Cardiac septum (tissue), 1 donor: Measurements from ENCODE around the gene H2BK1. TPM values are rescaled to one million over a fixed set of nuclear protein-coding genes. Genes with fewer than 3 reads are reported as not detected.

ENCODE experiments used
- DNase-seq: peaks from one replicate; pipeline ENCODE4 v3.0.0-alpha.2; 2020; ENCODE audit warnings: low spot score
- intact Hi-C: fragments of 100-400 bp; cut with DNase I; formaldehyde crosslinking; loops from one replicate; pipeline ENCODE4 v1.14.0; 2022
- long read RNA-seq: library from polyadenylated mRNA; unstranded; transcript quantifications from one replicate; pipeline ENCODE4 v2.0.0, GENCODE V29; 2021
- total RNA-seq: library from RNA; stranded (reverse); fragmentation: NEBNext Ultra II Directional; extraction: Animal tissue kit (Norgen Biotek cat#: 25700); gene quantifications from one replicate; pipeline ENCODE4 v1.2.1, GENCODE V29; 2021
- donor health status: DM: no; HTN: no; CAD: no.

Gene H2BK1
- not detected for total RNA-seq
- long read RNA-seq: 0 reads

- DNase-seq: no peak
- intact Hi-C loops: no loop called here
Observed at GRCh38 chr7:151210087-151210854, at the start of gene H2BK1. Gene H2BK1, minus strand, starts transcription at chr7:151210488. Its CDS starts 170 bp downstream, at chr7:151210318.

DNA sequence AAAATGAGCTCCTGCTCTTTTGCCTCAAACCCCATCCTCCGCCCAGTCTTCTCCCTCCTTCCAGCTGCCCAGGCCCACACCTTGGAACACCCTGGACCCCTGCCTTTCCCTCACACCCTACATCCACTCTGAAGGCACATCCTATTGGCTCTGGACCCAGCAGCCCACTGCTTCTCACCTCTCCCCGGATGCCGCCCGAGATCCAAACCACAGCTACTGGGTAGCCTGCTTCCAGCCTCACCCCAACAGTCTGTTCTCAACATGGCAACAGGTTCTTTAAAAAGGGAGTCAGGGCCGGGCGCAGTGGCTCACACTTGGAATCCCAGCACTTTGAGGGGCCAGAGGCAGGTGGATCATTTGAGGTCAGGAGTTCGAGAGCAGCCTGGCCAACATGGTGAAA is 47.7 kb upstream of the H2BK1 start:
- intact Hi-C loops: no loop called here
- no peak for DNase-seq

GRCh38 chr7:151256410-151257045 is 46.2 kb upstream of the H2BK1 start:
- intact Hi-C loops: no loop called here
- no peak for DNase-seq

- intact Hi-C loops: no loop called here
- no peak for DNase-seq
Observed at GRCh38 chr7:151255390-151255789, 45.1 kb upstream of the H2BK1 start.

GRCh38 chr7:151254851-151255250 is 44.6 kb upstream of the H2BK1 start:
- intact Hi-C loops: no loop called here
- DNase-seq: no peak

GRCh38 chr7:151254316-151254715 is 44.0 kb upstream of the H2BK1 start:
- intact Hi-C loops: no loop called here
- DNase-seq: no peak

GRCh38 chr7:151252961-151253711 is 42.8 kb upstream of the H2BK1 start:
- no peak for DNase-seq
- intact Hi-C loops: no loop called here

DNA sequence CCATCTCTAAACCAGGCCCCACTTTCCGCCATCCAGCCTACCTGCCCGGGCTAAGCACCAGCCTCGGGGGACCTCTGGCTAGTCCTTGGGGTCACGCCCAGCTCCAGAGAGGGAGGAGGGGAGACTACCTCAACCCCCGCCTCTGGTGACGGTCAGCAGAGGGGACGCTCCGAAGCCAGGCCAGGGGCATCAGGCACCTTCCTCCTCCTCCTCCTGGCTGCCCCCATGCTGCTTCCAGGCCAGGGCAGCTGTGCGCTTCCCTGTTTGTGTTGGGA is 42.2 kb upstream of the H2BK1 start:
- no peak for DNase-seq
- intact Hi-C loops: no loop called here

GRCh38 chr7:151251689-151252560 is 41.6 kb upstream of the H2BK1 start:
- DNase-seq: peak; percentile 88
- intact Hi-C loops: no loop called here

GRCh38 chr7:151251328-151251688 is 41.0 kb upstream of the H2BK1 start:
- DNase-seq: no peak
- intact Hi-C loops: no loop called here

DNA sequence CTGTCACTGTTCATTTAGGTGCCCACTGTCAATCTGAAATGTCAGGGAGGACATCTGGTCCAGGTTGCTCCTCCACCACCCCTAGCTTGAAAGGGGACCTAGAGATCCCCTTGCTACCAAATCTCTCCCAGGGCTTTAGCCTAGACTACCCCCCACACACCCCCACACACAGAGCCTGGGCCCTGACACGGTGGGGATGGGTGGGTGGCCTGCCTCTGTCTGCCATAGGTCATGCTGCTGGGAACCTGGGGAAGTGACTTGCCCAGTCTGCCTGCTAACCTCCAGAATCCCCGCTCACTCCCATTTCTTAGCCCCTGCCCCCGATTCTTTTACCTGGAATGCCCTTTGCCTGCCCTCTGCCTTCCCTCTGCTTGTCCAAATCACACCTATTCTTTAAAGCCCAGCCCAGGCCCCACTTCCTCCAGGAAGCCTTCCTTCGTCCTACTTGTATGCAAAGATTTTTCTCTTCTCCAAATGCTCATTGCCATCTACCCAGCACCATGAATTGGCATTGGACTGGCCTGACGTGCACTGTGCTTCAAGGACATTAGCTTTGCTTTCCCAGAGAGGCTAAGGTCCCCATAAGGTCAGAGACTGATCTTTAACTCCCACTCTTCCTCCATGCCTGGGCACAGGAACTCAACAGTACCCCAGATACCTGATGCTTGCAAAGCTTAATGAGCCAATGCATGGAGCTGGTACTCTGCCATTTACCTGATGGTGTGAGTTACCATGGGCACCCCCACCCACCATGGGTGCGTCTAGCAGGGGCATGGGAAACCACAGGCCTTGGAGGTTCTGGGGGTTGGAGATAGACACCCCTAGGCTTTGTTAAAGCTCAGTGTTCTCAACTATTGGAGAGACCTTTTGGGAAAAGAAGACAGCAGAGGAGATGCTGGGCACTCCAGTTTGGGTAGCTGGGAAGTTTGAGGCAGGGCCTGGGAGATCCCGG is 40.2 kb upstream of the H2BK1 start:
- no peak for DNase-seq
- intact Hi-C loops: no loop called here

- no peak for DNase-seq
- intact Hi-C loops: loop anchor here (2.0 kb wide), 1 partner anchor 17 kb away; the partner anchor contains the start of gene CHPF2
Observed at GRCh38 chr7:151249732-151250072, 39.4 kb upstream of the H2BK1 start.

GRCh38 chr7:151249034-151249731 is 38.9 kb upstream of the H2BK1 start:
- intact Hi-C loops: loop anchor here (2.0 kb wide), 1 partner anchor 16 kb away; the partner anchor contains the start of gene CHPF2
- DNase-seq: no peak

DNA sequence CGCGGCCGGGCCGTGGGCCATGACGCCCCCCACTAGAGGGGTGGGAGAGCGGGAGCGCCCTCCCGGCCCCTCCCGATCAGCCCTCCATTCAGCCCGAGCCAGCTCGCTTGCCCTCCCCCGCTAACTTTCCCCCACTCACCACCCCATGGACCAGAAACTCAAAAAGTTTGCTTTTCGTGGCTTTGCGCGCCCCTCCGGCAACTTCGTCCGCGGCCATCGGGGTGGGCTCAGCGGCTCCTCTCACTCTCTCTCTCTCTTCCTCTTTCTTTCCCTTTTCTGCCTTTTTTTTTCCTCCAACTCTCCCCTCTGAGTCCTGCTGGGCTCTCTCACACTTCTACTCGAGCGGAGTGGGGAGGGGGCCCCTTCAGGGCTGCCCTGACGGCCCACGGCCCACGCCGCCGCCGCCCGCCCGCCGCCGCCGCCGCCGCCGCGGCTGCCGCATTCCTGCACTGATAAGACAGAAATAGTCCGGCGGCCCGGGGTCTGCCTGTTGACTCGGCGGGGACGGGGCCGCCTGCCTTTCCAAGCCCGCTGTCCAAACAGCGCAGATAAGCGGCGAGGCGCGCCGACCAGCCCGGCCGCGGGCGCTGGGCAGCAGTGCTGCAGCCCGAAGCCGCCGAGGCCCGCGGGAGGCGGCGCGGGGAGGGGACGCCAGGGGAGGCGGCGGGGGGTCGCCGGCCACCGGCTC is 38.2 kb upstream of the H2BK1 start, which contains the start of gene SMARCD3:
SMARCD3 (minus strand) TSS at position 349 of the 688 bp plus-strand sequence; CDS start at position 217, 132 bp downstream.
- intact Hi-C loops: loop anchor here (2.0 kb wide), 1 partner anchor 16 kb away; the partner anchor contains the start of gene CHPF2
- peak; percentile 89 for DNase-seq

DNA sequence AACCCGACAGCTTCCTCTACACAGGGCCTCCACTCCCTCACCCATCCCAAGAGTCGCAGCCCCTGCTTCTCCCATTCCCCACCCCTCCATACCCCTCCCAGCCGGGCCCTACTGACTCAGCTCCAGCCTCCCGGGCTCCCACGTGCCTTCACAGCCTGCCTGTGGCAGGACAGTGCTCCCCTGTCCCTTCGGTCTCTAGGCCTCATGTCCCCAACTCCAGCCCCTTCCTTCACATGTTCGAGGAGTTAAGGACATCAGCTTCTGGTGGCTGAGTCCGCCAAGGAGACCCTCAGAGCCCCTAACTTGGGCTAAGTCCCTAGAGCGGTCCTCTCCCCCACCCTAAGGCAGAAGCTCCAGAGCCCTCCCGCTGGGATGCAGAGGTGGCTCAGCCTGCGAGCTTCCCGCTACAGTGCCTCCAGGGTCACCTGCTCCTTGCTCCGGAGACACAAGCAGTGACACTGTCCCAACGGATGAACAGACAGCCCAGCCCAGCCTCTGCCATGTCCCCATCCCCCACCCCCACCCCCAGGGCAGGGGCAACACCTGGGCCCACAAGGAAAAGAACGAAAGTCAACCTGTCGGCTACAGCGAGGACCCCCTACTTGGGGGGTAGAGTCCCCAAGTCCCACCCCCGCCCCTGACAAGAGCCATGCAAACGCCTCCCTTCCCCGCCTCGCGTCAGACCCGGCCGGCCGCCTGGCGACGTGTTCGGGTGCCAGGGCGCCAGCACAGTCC is 37.5 kb upstream of the H2BK1 start:
- intact Hi-C loops: loop anchor here (2.0 kb wide), 1 partner anchor 15 kb away; the partner anchor contains the start of gene CHPF2
- no peak for DNase-seq

DNA sequence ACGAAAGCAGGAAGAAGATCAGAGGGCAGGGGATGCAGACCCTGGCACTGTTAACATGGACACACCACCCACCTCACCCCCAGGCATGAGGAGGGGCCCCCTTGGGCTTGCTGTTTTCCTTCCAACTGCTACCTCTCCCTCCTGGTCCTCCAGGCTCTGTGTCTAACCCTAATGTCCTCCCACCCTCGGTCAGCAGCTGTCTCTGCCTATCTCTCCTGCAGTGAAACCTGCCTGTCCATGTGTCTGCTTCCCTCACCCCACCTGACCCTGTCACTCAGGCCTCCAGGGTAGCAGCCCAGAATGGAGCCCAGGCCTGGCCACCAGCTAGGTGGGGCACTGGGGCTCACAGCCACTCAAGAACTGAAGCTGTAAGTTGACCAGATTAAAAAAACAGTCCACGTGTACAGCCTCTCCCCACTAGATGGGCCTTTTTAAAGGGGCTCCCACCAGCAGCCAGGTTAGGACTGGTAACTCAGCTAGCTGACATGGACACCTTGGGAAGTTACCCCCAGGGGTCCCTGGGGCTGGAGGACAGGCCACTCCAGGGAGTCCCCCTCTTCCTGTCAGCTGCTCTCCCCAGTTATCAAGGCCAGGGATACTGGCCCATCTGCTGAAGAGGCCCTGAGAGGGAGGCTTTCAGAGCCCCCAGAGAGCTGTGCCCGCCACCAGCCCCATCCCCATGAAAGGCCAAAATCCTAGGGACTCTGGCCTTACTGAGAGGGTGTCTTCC is 36.7 kb upstream of the H2BK1 start:
- intact Hi-C loops: no loop called here
- DNase-seq: no peak
